Uterus (tissue), 4 donors: ENCODE results near the gene POLR1F. TPM values are rescaled to one million over a fixed set of nuclear protein-coding genes. Genes with fewer than 3 reads are reported as not detected.

ENCODE experiments used
- DNase-seq, 2 donors: peaks; one replicate each; pipeline ENCODE4 v3.0.0-alpha.2; 2019 to 2020
- H3K27ac ChIP-seq, 2 donors: fragments of 200-600 bp; sonication (generic); 1 replicate in 1 of 2; 2 replicates in 1 of 2; pipeline ENCODE4 v1.5.1; 2016 to 2018
- H3K27me3 ChIP-seq, 2 donors: fragments of 200-600 bp; sonication (generic); one replicate each; pipeline ENCODE4 v1.5.1; 2018 to 2019; ENCODE audit warnings: control low read depth in 1 of 2
- H3K36me3 ChIP-seq, 2 donors: fragments of 200-600 bp; sonication (generic); one replicate each; pipeline ENCODE4 v1.5.1; 2019; ENCODE audit warnings: control low read depth in 1 of 2
- H3K4me1 ChIP-seq, 2 donors: fragments of 200-600 bp; sonication (generic); one replicate each; pipeline ENCODE4 v1.5.1; 2018 to 2019; ENCODE audit warnings: control low read depth in 1 of 2
- H3K4me3 ChIP-seq, 2 donors: fragments of 200-600 bp; sonication (generic); 1 replicate in 1 of 2; 2 replicates in 1 of 2; pipeline ENCODE4 v1.5.1; 2018 to 2019; ENCODE audit warnings: mild to moderate bottlenecking in 1 of 2
- H3K9me3 ChIP-seq, 2 donors: fragments of 200-600 bp; sonication (generic); one replicate each; pipeline ENCODE4 v1.5.1; 2019; ENCODE audit warnings: control low read depth in 1 of 2
- POLR2A ChIP-seq, 2 donors: fragments of 450-650 bp; IDR thresholded peaks; one replicate each; pipeline ENCODE4 v1.6.1; 2016; ENCODE audit warnings: antibody characterized with exemption in 2 of 2, mild to moderate bottlenecking in 1 of 2, moderate library complexity in 1 of 2
- intact Hi-C: fragments of 100-400 bp; cut with DNase I; formaldehyde crosslinking; loops from one replicate; pipeline ENCODE4 v1.15.1; 2023; ENCODE audit warnings: low total_unique reads
- total RNA-seq, 4 donors: library from RNA; depleted of rRNA in 3 of 4; stranded (reverse); fragments of >200 nt in 3 of 4; gene quantifications; one replicate each; pipeline versions ENCODE4 v1.1.0 to v1.2.4, GENCODE V29; 2014 to 2023
- TF ChIP-seq, protein P1 (sequence below), 4 experiments: fragments of 200-600 bp in 2 of 4; fragments of 450-650 bp in 2 of 4; sonication (generic) in 2 of 4; IDR thresholded peaks; one replicate each; pipeline ENCODE4 v1.5.1; 2016 to 2019; ENCODE audit warnings: antibody characterized with exemption in 4 of 4, mild to moderate bottlenecking in 2 of 4, moderate library complexity in 1 of 4
- donor health status: DM: yes; HTN: yes; CAD: no.

Gene POLR1F, protein sequence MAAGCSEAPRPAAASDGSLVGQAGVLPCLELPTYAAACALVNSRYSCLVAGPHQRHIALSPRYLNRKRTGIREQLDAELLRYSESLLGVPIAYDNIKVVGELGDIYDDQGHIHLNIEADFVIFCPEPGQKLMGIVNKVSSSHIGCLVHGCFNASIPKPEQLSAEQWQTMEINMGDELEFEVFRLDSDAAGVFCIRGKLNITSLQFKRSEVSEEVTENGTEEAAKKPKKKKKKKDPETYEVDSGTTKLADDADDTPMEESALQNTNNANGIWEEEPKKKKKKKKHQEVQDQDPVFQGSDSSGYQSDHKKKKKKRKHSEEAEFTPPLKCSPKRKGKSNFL
- 10 to 100 TPM in 2 of 4 donors, 1 to 10 TPM in 2; 5.6 to 30.8 (median 12.1) TPM for total RNA-seq

DNA sequence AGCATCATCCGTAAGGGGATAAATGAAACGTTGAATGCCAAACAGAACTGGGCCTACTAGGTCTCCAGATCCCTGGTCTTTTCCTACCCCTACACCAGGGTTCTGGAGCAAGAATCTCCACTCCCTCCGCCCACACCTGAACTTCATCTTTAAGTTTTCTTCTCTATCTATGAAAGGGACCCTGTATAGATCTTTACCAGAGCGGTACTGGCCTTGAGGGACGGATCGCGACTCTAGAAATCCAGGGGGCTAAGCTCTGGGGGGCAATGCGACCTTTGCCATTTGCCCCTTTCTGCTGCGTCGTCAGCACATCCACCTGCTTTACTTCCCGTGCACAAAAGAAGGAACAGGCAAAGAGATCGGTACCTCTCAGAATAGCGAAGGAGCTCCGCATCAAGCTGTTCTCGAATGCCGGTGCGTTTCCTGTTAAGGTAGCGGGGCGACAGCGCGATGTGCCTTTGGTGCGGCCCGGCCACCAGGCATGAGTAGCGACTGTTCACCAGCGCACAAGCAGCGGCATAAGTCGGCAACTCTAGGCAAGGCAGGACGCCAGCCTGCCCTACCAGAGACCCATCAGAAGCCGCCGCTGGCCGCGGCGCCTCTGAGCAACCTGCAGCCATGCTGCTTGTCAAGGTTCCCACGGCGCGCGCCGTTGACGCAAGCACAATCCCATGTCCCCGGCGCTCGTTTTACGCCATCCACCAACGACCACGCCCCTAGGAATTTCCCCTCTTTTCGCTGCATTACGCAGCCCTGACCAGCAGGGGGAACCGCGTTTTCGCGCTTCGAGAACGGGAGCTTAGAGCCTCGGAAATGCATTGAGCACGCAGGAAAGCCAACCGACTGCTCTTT lies at the start of gene POLR1F:
Gene POLR1F (minus strand): TSS at position 641 of the 852 bp plus-strand sequence. CDS start 21 bp downstream, at position 620.
- peaks cover 0 to 7% of the 10 kb centered on the region in 2 donors for H3K4me1 ChIP-seq
- intact Hi-C loops = no loop called here
- DNase-seq = peak; percentile 93 to 96
- H3K9me3 ChIP-seq = no peaks in the 10 kb centered on the region
- H3K27ac ChIP-seq = peak within 1 kb of the TSS; percentile 67 to 69
- peak within 1 kb of the TSS; percentile 49 to 82 for H3K4me3 ChIP-seq
- H3K27me3 ChIP-seq = no peaks in the 10 kb centered on the region
- peak; percentile 33 to 78 for TF ChIP-seq POLR2A (IDR thresholded peaks at IDR 0.05)
- TF ChIP-seq, protein P1, sequence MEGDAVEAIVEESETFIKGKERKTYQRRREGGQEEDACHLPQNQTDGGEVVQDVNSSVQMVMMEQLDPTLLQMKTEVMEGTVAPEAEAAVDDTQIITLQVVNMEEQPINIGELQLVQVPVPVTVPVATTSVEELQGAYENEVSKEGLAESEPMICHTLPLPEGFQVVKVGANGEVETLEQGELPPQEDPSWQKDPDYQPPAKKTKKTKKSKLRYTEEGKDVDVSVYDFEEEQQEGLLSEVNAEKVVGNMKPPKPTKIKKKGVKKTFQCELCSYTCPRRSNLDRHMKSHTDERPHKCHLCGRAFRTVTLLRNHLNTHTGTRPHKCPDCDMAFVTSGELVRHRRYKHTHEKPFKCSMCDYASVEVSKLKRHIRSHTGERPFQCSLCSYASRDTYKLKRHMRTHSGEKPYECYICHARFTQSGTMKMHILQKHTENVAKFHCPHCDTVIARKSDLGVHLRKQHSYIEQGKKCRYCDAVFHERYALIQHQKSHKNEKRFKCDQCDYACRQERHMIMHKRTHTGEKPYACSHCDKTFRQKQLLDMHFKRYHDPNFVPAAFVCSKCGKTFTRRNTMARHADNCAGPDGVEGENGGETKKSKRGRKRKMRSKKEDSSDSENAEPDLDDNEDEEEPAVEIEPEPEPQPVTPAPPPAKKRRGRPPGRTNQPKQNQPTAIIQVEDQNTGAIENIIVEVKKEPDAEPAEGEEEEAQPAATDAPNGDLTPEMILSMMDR (IDR thresholded peaks at IDR 0.05) = peak; percentile 91 to 94 (median 92)
- H3K36me3 ChIP-seq = no peaks in the 10 kb centered on the region

DNA sequence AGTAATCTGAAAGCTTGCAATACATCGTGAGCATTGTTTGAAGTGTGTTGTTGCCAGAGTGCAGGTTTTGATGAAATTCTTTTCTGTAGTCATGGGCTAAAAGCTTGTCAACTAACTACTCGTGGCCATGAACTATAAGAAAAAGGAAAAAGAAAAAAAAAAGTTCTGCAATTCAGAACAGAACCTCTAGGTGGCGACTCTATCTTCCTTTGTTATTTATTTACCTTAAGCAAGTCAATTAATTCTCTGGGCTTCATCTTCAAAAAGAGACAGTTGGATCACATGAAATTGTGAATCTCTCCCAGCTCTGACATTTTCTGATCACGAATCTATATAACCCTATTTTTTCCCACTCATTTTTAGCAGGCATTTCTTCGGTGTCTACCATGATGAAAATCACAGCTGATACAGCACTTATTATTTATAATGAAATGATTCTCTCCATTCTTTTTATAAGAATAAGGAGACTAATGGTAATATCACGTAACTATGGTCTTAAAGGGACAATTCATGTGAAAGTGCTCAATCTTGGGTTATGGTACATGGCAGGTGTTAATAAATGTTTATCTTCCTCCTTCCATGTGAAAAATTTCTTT lies 45.8 kb upstream of the POLR1F start:
- no peak overlapping the region for H3K4me3 ChIP-seq
- H3K27ac ChIP-seq = no peak overlapping the region
- H3K36me3 ChIP-seq = no peaks in the 10 kb centered on the region
- H3K9me3 ChIP-seq = no peaks in the 10 kb centered on the region
- H3K27me3 ChIP-seq = no peaks in the 10 kb centered on the region
- H3K4me1 ChIP-seq = no peaks in the 10 kb centered on the region
- no peak for DNase-seq
- TF ChIP-seq, protein P1 (IDR thresholded peaks at IDR 0.05) = peak; percentile 31 to 68 (median 54)
- TF ChIP-seq POLR2A (IDR thresholded peaks at IDR 0.05) = no peak
- intact Hi-C loops = no loop called here

DNA sequence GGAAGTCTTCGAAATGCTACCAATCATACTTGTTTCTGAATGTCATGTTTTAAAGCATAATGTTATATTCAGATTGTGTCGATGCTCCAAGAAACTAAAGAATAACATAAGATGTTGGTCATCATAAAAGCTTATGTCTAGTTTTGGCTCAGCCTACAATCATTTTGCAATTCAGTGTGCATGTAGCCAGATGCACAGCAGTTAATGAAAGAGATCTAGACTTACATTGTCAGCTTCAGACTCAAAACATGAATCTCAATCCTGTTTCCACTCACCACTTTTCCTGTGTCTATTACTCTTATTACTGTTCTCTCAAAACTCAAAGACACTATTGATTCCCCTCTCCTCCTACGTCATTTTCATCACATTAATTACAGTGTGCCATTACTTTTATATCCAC lies 43.2 kb upstream of the POLR1F start:
- H3K36me3 ChIP-seq = no peaks in the 10 kb centered on the region
- TF ChIP-seq, protein P1 (IDR thresholded peaks at IDR 0.05) = no peak
- no peak for TF ChIP-seq POLR2A (IDR thresholded peaks at IDR 0.05)
- H3K27ac ChIP-seq = no peak overlapping the region
- DNase-seq = no peak
- no peaks in the 10 kb centered on the region for H3K4me1 ChIP-seq
- H3K27me3 ChIP-seq = no peaks in the 10 kb centered on the region
- no peaks in the 10 kb centered on the region for H3K9me3 ChIP-seq
- no peak overlapping the region for H3K4me3 ChIP-seq
- intact Hi-C loops = no loop called here

DNA sequence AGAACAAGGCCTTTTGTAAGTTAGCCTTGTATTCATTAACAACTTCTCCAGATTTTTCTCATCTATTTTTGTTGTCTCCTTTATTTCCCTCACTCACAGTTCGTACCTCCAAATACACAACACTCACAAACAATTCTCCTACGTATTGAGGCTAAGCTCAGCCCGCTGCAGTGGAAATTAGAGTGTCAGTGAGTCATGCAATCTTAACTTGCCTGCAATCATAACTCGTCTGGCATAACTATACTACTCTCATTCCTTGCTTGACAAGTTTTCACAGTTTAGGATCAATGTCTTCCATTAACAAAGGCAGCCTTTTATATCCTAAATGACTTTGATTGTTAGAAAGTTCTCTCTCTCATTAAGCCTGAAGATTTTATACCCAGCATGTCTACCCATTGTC lies 40.8 kb upstream of the POLR1F start:
- Histone ChIP-seq H3K4me1 (no peaks in the 10 kb centered on the region), H3K4me3 (no peak overlapping the region), H3K27me3 (no peaks in the 10 kb centered on the region), H3K27ac (no peak overlapping the region), H3K36me3 (no peaks in the 10 kb centered on the region), H3K9me3 (no peaks in the 10 kb centered on the region)
- TF ChIP-seq, protein P1 (IDR thresholded peaks at IDR 0.05) = no peak
- no peak for TF ChIP-seq POLR2A (IDR thresholded peaks at IDR 0.05)
- intact Hi-C loops = no loop called here
- DNase-seq = no peak
